K562 (cell line): Measurements from ENCODE around the gene NR1H3. TPM values are rescaled to one million over a fixed set of nuclear protein-coding genes. Genes with fewer than 3 reads are reported as not detected.

Experiments
- AFF1 ChIP-seq, 2 experiments: fragments of 450-650 bp; IDR thresholded peaks; 2 replicates each; pipeline ENCODE4 v1.6.1; 2018; ENCODE audit warnings: mild to moderate bottlenecking in 2 of 2, low read depth in 1 of 2; ENCODE audit not compliant: partially characterized antibody in 2 of 2
- ATF7 ChIP-seq: fragments of 450-650 bp; IDR thresholded peaks from 2 replicates; pipeline ENCODE4 v1.7.1; 2014; ENCODE audit warnings: mild to moderate bottlenecking, moderate library complexity
- GABPA ChIP-seq: fragments of 200-800 bp; sonication (Bioruptor generic); conservative IDR thresholded peaks from 2 replicates; pipeline ENCODE4 v1.6.1; 2016; ENCODE audit warnings: low read depth, missing genetic modification characterization, missing compliant biosample characterization
- GABPB1 ChIP-seq: sonication (generic); formaldehyde crosslinking; IDR thresholded peaks from 2 replicates; pipeline ENCODE4 v1.8.0; 2022; ENCODE audit warnings: mild to moderate bottlenecking, missing genetic modification reagents
- GMEB1 ChIP-seq: fragments of 250-450 bp; sonication (Bioruptor Pico); IDR thresholded peaks from 2 replicates; pipeline ENCODE4 v1.4.0; 2020; ENCODE audit warnings: mild to moderate bottlenecking
- GTF2B ChIP-seq: IDR thresholded peaks from 2 replicates; pipeline ENCODE4 v1.6.1; 2011; ENCODE audit not compliant: insufficient read length; ENCODE audit errors: extremely low read depth
- SMAD2 ChIP-seq: fragments of 150-350 bp; IDR thresholded peaks from 2 replicates; pipeline ENCODE4 v1.6.1; 2014; ENCODE audit warnings: low read depth, mild to moderate bottlenecking, low read length
- SMAD4 ChIP-seq: fragments of 250-450 bp; sonication (Bioruptor Pico); conservative IDR thresholded peaks from 2 replicates; pipeline ENCODE4 v1.8.0; 2021; ENCODE audit warnings: inconsistent platforms, mild to moderate bottlenecking, moderate library complexity
- SRSF9 ChIP-seq: fragments of 200-400 bp; formaldehyde crosslinking; IDR thresholded peaks from 2 replicates; pipeline ENCODE4 v1.6.1; 2017; ENCODE audit warnings: low read depth, low read length, borderline replicate concordance
- TSHZ1 ChIP-seq: fragments of 250-450 bp; sonication (Bioruptor Pico); IDR thresholded peaks from 2 replicates; pipeline ENCODE4 v1.4.0; 2020; ENCODE audit warnings: mild to moderate bottlenecking, moderate library complexity
- XRCC3 ChIP-seq: fragments of 450-650 bp; IDR thresholded peaks from 2 replicates; pipeline ENCODE4 v1.6.1; 2017; ENCODE audit warnings: mild to moderate bottlenecking, moderate library complexity
- ZNF398 ChIP-seq: fragments of 250-450 bp; sonication (Bioruptor Pico); IDR thresholded peaks from 2 replicates; pipeline ENCODE4 v1.8.0; 2021; ENCODE audit warnings: moderate library complexity, mild to moderate bottlenecking, inconsistent platforms
- ZNF699 ChIP-seq: fragments of 250-450 bp; sonication (Bioruptor Pico); IDR thresholded peaks from 2 replicates; pipeline ENCODE4 v1.8.0; 2021; ENCODE audit warnings: mild to moderate bottlenecking, moderate library complexity; ENCODE audit not compliant: insufficient replicate concordance
- ZNF707 ChIP-seq: fragments of 250-450 bp; sonication (Bioruptor Pico); conservative IDR thresholded peaks from 2 replicates; pipeline ENCODE4 v1.8.0; 2022; ENCODE audit warnings: inconsistent platforms, mild to moderate bottlenecking, moderate library complexity
- ZNF717 ChIP-seq: fragments of 250-450 bp; sonication (Bioruptor Pico); IDR thresholded peaks from 2 replicates; pipeline ENCODE4 v1.5.0; 2021
- ZSCAN29 ChIP-seq: fragments of 450-650 bp; IDR thresholded peaks from 2 replicates; pipeline ENCODE4 v1.6.1; 2017
- polyA plus RNA-seq, 8 experiments: library from polyadenylated mRNA; depleted of rRNA in 4 of 8; stranded (reverse) in 5 of 8; unstranded in 3 of 8; fragments of >200 nt; fragmentation: Nextera tagmentation in 2 of 8; fragmentation: Illumina TruSeq in 1 of 8; extraction: Ambion mirVana in 2 of 8; extraction: Trizol in 1 of 8; gene quantifications; 2 replicates each; pipeline versions ENCODE4 v1.2.1 to v1.2.3, GENCODE V29; 2011 to 2014; ENCODE audit warnings: inconsistent platforms in 1 of 8, missing spikeins in 1 of 8
- total RNA-seq, 7 experiments: library from RNA; depleted of rRNA in 6 of 7; stranded (reverse); fragments of >200 nt in 6 of 7; fragmentation: Illumina TruSeq in 2 of 7; extraction: Trizol in 2 of 7; gene quantifications; 2 replicates each; pipeline versions ENCODE4 v1.2.1 to v1.2.3, GENCODE V29; 2011 to 2021; ENCODE audit warnings: low replicate concordance in 1 of 7

The NR1H3 gene
- total and polyA plus RNA-seq, 9 of the 15 experiments (the other 6 are each of a cell fraction or from before 2014, with no cell fraction given): 8.2 to 26.0 (median 11.9) TPM

- TF ChIP-seq AFF1 (IDR thresholded peaks at IDR 0.05; ENCODE audit: low read depth in 1 of 2, partially characterized antibody in 2 of 2) (no peak), GABPA (tag) (no peak; the same call in 1 of the 2 replicates), ZNF717 (CRISPR knock-in tag) (no peak), SMAD2 (no peak), GTF2B (no peak), ZSCAN29 (no peak), GABPB1 (CRISPR knock-in tag) (no peak), TSHZ1 (CRISPR knock-in tag) (no peak), SMAD4 (CRISPR knock-in tag) (no peak), ZNF398 (CRISPR knock-in tag) (no peak), ATF7 (peak; percentile 14; the same call in 1 of the 2 replicates), ZNF707 (CRISPR knock-in tag) (no peak), XRCC3 (no peak), ZNF699 (CRISPR knock-in tag) (no peak), GMEB1 (CRISPR knock-in tag) (no peak), SRSF9 (no peak)
Measured at GRCh38 chr11:47215366-47215910, 42.4 kb upstream of the NR1H3 start (continued).
